Skin of body (tissue), 2 donors: Measurements from ENCODE around the gene RPS14. TPM values are rescaled to one million over a fixed set of nuclear protein-coding genes. Genes with fewer than 3 reads are reported as not detected.
"Not testable (repeated sequence)": the region's sequence is repeated elsewhere in the genome, so short reads cannot be mapped to it uniquely, and the experiment has no call there.

Experiments
- DNase-seq: peaks from one replicate; lab custom pipeline; 2025; lab: John Stamatoyannopoulos, UW
- total RNA-seq: library from RNA; depleted of rRNA; stranded (reverse); fragments of >200 nt; gene quantifications from one replicate; pipeline ENCODE4 v1.2.3, GENCODE V29; 2014

RPS14 gene
- total RNA-seq, 1 donor from 2014 or later = 2,415 TPM

DNA sequence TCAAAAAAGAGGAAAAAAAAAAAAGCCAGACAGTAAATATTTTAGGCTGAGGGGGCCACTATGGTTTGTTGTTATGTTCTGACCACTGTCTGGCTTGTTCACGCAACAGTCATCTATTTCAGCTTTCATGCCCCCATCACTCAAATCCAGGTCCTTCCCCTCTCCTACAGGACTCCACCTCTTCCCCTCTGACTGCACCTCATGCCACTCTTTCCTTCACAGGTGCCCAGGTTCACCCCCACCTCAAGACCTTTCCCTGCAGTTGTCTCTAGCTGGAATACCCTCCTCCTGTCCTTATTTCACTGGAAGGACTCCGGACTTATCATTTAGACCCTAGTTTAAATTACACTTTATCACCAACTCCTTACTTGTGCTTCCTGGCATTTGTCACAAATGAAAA, 3.5 kb downstream of the RPS14 start:
- no peak for DNase-seq

DNA sequence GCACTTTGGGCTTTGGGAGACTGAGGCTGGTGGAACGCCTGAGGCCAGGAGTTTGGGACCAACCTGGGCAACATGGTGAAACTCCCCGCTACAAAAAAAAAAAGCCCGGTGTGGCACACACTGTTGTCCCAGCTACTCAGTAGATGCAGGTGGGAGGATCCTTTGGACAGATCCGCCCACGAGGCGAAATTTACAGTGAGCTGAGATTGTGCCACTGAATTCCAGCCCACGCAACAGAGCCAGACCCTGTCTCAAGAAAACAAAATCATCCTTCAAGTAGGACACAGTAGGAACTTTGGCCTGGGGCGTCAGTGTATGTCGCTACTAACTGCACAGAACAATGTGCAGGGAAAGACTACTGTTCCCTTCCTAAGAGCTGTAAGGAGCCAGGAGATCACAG, 4.8 kb downstream of the RPS14 start:
- no peak for DNase-seq

DNA sequence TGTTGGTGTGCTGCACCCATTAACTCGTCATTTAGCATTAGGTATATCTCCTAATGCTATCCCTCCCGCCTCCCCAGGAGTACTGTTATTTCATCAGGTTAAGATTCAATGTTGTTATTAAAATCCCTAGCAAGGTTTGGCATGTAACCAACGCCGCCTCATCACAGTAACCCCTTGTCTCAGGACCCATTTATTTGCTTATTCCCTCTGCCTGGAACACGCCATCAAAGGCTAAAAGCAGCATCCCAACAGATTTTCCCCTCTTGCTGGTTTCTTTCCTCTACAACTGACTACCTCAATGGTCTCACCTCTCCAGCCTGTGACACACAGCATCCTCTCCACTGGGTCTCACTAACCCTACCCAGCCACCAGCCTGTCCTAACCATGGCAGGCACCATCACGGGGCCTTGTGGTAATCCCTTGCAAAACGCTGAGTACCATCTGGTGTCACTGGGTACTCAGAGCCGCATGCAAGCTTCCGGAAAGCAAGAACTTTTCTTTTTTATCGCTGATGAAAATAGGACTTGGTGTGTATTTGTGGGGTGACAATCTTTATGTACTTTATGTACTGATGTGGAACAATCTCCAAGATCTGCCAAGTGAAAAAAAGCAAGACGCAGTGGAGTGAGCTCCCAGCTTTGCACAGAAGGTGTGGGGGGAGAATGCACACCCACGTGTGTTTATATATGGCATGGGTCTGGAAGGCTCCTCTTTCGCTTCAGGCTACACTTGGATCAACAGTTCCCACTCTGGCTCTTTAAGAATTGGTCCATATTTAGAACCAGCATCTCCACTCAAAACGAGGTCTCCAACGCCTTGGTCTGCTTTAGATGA, 6.1 kb downstream of the RPS14 start:
- no peak for DNase-seq

DNA sequence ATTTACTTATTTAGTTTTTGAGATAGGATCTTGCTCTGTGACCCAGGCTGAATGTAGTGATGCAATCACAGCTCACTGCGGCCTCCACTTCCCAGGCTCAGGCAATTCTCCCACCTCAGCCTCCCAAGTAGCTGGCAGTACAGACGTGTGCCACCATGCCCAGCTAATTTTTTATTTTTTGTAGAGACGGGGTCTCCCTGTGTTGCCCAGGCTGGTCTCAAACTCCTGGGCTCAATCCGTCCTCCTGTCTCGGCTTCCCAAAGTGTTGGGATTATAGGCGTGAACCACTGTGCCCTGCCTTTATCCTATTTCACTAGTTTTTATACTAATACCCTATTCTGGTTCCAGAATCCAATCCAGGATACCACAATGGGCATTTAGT, 6.8 kb downstream of the RPS14 start:
- no peak for DNase-seq

DNA sequence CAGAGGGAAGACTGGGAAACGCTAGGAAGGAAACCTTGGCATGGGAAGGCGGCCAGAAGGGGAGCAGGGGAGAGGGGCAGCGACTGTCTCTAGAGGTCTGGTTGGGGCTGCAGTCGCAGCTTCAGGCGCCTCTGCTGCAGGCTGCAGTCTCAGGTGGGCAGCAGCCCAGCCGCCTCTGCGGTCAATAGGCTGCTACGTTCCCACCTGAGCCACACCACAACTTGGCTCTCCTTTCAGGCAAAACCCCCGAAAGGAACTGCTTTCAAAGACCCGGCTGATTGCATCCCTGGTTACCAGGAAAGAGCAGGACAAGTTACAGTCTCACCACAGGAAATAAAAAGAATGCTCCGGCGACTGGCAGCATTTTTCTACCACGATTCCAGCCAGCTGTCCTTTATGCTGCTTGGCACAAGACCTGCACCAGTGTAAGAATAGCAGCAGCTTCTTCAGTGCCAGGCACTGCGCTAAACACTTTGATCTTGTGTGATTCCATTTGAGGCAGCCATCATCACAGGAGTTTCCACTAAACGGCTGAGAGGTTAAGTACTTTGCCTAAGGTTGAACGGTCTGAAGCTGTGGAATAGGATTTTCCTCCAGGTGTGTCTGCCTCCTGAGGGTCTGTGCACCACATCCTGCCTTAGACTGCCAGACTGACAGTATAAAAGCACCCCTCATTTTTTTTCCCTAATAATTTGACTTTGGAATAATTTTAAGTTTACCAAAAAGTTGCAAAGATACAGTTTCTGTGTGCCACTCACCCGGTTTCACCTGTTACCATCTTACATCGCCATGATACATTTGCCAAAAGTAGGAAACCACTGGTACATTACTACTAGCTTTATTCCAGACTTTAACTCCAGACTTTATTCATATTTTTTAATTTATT, 7.5 kb downstream of the RPS14 start:
- DNase-seq = no peak

DNA sequence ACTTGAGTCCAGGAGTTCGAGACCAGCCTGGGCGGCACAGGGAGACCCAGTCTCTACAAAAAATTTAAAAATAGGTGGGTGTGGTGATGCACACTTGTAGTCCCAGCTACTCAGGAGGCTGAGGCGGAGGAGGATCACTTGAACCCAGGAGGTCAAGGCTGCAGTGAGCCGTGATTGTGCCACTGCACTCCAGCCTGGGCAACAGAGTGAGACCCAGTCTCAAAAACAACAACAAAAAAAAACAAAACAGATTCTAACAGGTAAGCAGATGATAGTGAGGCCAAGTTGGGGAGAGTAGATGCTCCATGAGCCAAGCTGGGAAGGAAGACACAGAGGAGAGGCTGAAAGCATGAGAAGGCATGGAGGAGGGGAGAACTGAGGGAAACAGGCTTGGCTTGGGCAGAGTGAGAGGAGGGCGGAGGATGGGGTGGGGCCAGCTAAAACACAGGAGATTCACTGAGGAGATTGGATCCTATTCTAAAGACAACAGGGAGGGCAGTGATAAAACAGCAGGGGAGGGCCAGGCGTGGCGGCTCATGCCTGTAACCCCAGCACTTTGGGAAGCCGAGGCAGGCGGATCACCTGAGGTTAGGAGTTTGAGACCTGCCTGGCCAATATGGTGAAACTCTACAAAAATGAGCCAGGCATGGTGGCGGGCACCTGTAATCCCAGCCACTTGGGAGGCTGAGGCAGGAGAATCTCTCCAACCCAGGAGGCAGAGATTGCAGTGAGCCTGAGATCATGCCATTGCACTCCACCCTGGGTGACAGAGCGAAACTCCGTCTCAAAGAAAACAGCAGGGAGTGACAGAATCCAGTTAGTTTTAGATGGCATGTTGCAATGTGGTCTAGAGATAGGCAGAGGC, 8.4 kb downstream of the RPS14 start:
- DNase-seq = no peak

DNA sequence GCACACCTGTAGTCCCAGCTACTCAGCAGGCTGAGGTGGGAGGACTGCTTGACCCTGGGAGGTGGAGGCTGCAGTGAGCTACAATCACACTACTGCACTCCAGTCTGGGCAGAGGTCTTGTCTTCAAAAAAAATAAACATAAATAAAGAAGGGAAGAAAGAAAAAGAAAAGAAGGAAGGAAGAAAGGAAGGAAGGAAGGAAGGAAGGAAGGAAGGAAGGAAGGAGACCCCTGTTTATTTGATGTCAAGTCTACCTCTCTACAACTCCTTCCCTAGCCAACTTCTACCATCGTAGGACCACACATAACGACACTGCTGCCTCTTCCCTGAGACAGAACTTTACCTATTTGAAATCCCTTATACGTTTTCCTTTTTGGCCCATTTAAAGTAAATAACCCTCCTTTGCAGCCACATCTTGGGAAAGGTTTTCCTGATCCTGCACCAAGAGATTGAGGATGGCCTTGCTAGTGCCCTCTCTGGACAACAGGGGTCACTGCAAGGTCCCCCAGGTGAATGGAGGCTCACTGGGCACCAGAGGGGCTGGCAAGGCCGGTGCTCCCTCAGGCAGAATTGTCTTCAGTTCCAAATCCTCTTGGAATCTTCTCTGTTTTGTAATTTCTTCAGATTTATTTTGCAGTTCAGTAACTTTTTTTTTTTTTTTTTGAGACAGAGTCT, 10.5 kb downstream of the RPS14 start:
- no peak for DNase-seq

DNA sequence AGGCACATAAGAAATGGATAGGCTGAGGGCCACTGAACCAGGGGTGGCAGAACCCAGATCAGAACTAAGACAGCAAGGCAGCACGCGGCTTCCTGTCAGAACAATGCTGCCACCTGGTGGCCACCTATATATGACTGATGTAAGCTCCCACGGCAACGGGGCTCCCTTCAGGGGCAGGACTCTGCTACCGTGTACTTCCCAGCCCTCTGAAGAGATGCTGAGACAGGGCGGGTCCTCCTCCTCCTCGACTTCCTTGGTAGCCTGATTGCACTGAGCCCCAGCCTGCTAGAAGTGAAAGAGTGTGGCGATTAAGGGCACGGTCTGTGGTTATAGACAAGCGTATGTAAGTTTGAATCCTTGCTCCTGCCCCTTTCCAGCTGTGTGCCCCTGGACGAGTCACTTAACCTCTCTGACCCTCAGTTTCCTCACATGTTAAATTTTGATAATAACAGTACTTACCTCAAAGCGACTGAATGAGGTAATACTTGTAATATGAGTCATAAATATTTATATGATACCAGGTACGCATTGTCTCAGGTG, 13.3 kb downstream of the RPS14 start:
- peak; percentile 53 for DNase-seq

DNA sequence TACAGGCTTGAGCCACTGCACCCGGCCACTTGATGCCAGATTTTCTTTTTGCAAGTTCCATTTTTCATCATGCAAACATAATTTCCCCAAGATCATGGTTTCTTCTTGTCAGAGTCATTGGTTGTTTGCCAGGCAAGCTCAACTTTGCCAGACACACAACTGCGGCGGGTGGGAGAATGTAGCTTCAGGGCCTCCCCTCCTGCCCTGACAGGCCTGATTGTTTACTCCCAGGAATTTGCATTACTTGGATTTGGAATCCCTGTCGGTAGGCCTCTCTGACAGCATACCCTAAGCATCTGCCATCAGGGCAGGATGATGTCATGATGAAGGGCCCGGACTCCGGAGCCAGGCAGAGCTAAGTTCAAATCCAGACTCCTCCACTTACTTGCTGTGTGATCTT, 15.1 kb downstream of the RPS14 start:
- peak; percentile 68 for DNase-seq

DNA sequence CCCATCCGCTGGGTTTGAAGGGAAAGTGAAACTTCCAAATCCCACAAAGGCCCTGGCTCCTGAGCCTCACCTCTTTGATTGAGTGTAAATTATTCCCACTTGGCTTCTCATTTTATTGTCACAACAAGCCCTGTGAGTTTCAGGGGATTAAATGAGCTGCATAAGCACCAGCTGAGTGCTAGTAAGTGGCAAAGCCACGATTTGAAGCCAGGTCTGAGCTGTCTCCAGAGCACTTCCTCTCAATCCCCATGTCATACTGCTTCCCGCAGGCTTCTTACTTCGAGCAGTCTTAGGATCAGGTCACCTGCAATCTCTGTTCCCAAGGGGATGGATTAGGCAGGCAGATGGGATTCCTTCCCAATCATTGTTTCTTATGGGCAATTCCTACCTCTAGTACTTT, 18.0 kb downstream of the RPS14 start:
- no peak for DNase-seq

DNA sequence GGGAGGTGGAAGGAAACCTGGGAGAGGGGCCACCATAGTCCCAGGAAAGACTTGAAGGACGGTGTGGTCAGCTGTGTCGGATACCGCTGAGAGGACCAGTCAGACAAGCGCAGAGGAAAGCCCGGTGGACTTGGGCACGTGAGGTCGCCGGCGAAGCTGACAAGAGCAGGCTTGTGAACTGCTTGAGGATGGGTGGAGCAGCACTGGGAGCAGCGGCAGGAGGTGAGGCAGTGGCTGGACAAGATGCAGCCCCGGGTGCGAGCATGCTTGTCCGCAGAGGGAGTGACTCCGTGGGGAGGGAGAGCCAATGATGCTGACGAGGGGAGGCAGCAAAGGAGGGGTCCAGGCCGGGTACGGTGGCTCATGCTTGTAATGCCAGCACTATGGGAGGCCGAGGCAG, 18.5 kb downstream of the RPS14 start:
- DNase-seq = no peak

DNA sequence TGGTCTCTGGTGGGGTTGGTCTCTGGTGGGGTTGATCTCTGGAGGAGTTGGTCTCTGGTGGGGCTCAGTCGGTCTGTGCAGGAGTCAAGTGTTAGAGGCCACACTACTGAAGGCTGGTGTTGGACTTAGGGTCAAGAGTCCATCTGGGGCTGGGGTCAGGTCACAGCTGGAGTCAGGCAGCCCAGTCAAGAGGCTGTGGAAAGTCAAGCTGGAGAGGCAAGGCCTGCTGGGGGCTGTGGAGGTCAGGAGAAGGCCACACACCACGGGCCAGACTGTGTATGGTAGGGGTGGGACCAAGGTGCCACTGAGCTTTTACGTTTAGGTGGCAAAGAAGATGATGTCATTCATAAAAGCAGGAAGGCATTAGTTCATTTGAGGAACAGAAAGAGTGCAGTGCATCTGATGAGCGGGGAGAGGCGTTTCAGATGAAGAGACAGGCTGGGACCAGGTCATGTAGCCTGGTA, 20.1 kb downstream of the RPS14 start:
- no peak for DNase-seq

DNA sequence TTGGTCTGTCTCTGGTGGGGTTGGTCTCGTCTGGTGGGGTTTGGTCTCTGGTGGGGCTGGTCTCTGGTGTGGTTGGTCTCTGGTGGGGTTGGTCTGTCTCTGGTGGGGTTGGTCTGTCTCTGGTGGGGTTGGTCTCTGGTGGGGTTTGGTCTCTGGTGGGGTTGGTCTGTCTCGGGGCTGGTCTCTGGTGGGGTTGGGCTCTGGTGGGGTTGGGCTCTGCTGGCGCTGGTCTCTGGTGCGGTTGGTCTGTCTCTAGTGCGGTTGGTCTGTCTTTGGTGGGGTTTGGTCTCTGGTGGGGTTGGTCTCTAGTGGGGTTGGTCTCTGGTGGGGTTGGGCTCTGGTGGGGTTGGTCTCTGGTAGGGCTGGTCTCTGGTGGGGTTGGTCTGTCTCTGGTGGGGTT, 20.6 kb downstream of the RPS14 start:
- DNase-seq = no peak

DNA sequence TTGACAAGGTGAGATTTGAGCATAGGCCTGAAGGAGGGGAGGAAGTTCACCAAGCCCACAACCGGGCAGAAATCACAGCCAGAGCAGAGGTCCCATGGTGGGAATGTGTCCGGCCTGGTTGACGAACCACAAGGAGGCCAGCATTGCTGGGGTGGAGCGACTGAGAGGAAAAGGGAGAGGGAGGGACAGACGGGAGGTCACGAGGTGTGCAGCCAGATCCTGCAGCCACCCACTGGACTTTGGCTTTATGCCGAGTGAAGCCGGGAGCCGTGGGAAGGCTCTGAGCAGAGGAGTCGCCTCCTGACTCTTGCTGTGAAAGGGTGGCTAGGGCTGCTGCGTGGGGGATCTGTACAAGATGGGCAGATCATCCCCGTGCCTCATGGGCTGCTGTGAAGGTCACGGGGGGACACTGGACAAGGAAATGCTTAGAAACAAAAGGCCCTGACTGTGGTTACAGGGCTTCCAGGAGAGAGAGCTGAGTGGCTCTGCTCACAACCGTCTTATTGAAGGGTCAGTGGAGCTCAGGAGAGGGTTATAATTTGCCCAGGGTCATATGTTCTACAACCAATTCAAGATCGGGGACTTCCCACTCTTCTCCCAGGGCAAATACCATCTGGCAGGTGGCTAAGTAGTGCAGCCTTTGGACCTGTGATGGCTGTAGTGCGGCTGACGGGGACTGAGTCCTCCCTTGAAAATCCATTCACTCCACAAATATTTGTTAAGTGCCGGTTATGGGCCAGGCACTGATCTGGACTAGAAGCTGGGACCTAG, 21.2 kb downstream of the RPS14 start:
- DNase-seq = no peak

DNA sequence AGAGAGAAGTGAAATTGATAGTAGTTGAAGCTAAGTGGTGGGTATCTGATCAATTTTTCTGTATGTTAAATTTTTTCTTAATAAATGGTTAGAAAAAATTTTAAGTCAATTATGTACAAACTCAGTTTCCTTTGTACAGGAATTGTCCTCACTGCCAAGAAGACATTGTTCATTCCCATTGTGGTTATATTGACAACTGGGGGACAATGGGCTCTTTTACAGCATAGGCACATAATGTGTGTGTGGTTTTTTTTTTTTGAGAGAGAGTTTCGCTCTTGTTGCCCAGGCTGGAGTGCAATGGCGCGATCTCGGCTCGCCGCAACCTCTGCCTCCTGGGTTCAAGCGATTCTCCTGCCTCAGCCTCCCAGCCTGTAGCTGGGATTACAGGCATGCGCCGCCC, 23.4 kb downstream of the RPS14 start:
- DNase-seq = not testable (repeated sequence)

DNA sequence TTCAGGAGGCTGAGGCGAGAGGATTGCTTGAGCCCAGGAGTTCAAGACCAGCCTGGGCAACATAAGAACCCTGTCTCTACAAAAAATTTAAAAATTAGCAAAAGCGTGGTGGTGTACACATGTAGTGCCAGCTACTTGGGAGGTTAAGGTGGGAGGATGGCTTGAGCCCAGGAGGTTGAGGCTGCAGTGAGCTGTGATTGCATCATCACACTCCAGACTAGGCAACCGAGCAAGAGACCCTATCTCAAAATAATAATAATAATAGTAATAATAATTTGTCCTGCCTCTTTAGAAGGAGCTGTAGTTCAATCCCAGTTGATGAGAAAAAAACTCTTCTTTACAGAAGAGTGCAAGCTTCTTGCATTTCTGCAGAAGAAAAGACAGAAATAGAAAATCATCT, 26.8 kb downstream of the RPS14 start:
- DNase-seq = no peak

DNA sequence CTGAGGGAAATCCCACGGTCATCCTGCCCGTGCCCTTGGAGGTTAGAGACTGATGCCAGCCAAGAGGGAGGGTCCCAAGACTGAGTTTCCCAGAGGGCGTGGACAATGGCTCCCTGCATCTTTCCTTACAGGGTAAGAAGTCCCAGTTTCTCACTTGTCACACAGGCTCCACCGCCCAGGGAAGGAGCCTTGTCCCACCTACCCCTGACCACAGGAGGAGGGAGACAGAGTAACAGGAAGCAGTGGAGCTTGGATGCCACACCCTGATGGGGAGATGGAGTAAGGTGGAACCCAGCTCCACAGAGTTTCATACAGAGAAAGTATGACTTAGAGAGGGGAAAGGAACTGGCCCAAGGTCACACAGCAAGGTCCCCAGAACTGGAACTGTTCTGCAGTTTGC, 27.5 kb downstream of the RPS14 start:
- no peak for DNase-seq

DNA sequence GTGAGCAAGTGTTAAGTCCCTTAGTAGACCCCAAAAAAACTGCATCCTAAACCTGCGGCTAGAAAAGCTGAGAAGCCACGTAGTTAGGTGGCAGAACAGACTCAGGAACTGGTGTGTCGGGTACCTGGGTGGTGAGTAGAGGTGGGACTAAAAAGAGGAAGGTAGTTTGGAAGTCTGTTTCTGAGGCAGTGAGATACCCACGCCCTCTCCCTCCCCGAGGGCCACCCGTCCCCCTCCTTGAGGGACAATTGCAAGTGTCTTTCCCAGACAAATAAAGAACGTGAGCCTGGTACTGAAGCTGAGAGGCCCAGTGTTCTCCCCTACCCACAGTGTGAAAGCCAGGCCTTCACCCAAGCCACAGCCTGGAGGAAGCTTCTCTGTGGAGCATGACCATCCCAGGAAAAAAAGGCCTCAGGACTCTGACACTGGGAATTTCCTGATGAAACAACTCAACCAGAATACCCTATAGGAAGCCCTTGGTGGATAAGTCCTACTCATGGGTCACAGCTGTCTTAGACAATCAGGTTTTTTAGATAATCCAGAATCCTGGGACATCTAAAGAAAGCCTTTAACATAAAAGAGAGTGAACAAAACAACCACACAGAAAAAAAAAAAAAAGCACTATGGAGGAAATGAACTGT, 29.8 kb downstream of the RPS14 start:
- no peak for DNase-seq
